HG03457 (cell line): ENCODE measurements around the gene SLC38A9.
"Not testable (repeated sequence)": the region's sequence is repeated elsewhere in the genome, so short reads cannot be mapped to it uniquely, and the experiment has no call there.

Experiments used
- ATAC-seq: cut with Tn5 transposase; IDR thresholded peaks from one replicate; pipeline ENCODE4 v1.9.1; 2021; ENCODE audit warnings: moderate number of reproducible peaks; ENCODE audit not compliant: unreplicated experiment

Gene SLC38A9

GRCh38 chr5:55620009-55620765 is 91.9 kb downstream of the SLC38A9 start:
- no peak for ATAC-seq

GRCh38 chr5:55618318-55618717 is 93.8 kb downstream of the SLC38A9 start:
- no peak for ATAC-seq

GRCh38 chr5:55613112-55613868 is 98.8 kb downstream of the SLC38A9 start:
- no peak for ATAC-seq

- no peak for ATAC-seq
These were observed 101.6 kb downstream of the SLC38A9 start for GRCh38 chr5:55610542-55610941.

- ATAC-seq = no peak
These were observed 102.7 kb downstream of the SLC38A9 start for GRCh38 chr5:55609413-55609812.

GRCh38 chr5:55608595-55609349 is 103.4 kb downstream of the SLC38A9 start:
- no peak for ATAC-seq

- not testable (repeated sequence) for ATAC-seq
These were observed 104.8 kb downstream of the SLC38A9 start for GRCh38 chr5:55607309-55607708.

- no peak for ATAC-seq
These were observed 107.5 kb downstream of the SLC38A9 start for GRCh38 chr5:55604611-55605067.

GRCh38 chr5:55603922-55604321 is 108.2 kb downstream of the SLC38A9 start:
- ATAC-seq = no peak

GRCh38 chr5:55601628-55602027 is 110.5 kb downstream of the SLC38A9 start:
- ATAC-seq = no peak

- no peak for ATAC-seq
These were observed 110.9 kb downstream of the SLC38A9 start for GRCh38 chr5:55601204-55601618.

- no peak for ATAC-seq
These were observed 111.5 kb downstream of the SLC38A9 start for GRCh38 chr5:55600497-55601203.

- ATAC-seq = no peak
These were observed 112.0 kb downstream of the SLC38A9 start for GRCh38 chr5:55600086-55600485.

- no peak for ATAC-seq
These were observed 112.7 kb downstream of the SLC38A9 start for GRCh38 chr5:55599148-55600050.

GRCh38 chr5:55597014-55597981 is 114.8 kb downstream of the SLC38A9 start:
- ATAC-seq = no peak

GRCh38 chr5:55594671-55595070 is 117.5 kb downstream of the SLC38A9 start:
- ATAC-seq = no peak

GRCh38 chr5:55593115-55593472 is 119.0 kb downstream of the SLC38A9 start:
- ATAC-seq = no peak

GRCh38 chr5:55592388-55593114 is 119.6 kb downstream of the SLC38A9 start:
- no peak for ATAC-seq
